ENCODE measurements around the gene ZIC4. TPM values are rescaled to one million over a fixed set of nuclear protein-coding genes. Genes with fewer than 3 reads are reported as not detected.

Gene ZIC4
- total and polyA plus RNA-seq, 7 donors, result not detected

GRCh38 chr3:147410116-147410525 is 3.8 kb upstream of the ZIC4 start:
- TF ChIP-seq POLR2A (IDR thresholded peaks at IDR 0.05) (no peak), CTCF (IDR thresholded peaks at IDR 0.05) (no peak), POLR2AphosphoS5 (IDR thresholded peaks at IDR 0.05) (no peak)

GRCh38 chr3:147409143-147410115 is 3.1 kb upstream of the ZIC4 start, which contains the start of gene ZIC1:
Gene ZIC1, plus strand, starts transcription at chr3:147409365. Its CDS starts 748 bp downstream, at chr3:147410113.
- Histone ChIP-seq H3K4me3 (peak within 1 kb of the TSS in 3 of 4 donors; percentile 9 to 24 (median 13)), H3K9me3 (no peaks in the 10 kb centered on the region), H3K4me1 (peaks cover 0 to 43% (median 40%) of the 10 kb centered on the region in 4 donors), H3K27ac (no peak within 1 kb of the TSS), H3K27me3 (peaks cover 78 to 100% (median 100%) of the 10 kb centered on the region in 3 donors), H3K36me3 (no peaks in the 10 kb centered on the region)
- DNase-seq, result no peak
- intact Hi-C loops (cut with DNase I), result loop anchor here (5.0 to 10.0 kb wide), 2 partner anchors 32 to 665 kb away; no protein-coding TSS in a partner anchor
- WGBS, 2 donors, result 11 to 28% methylated on average over 80 of the region's 80 CpGs
- TF ChIP-seq EP300 (IDR thresholded peaks at IDR 0.05) (no peak), POLR2AphosphoS5 (IDR thresholded peaks at IDR 0.05) (peak in 1 of 4 donors; percentile 1)

More at GRCh38 chr3:147410116-147410525, 3.8 kb upstream of the ZIC4 start:
- intact Hi-C loops (cut with DNase I), result loop anchor here (5.0 to 10.0 kb wide), 2 partner anchors 33 to 665 kb away; no protein-coding TSS in a partner anchor
- H3K4me3 ChIP-seq, result peak overlapping the region in 3 of 4 donors; percentile 9 to 24 (median 13)
- peaks cover 0 to 43% (median 40%) of the 10 kb centered on the region in 4 donors for H3K4me1 ChIP-seq
- no peaks in the 10 kb centered on the region for H3K36me3 ChIP-seq
- WGBS, 2 donors, result 6 to 24% methylated on average over 52 of the region's 52 CpGs
- H3K27me3 ChIP-seq, result peaks cover 78 to 100% (median 100%) of the 10 kb centered on the region in 3 donors
- DNase-seq, result no peak
- H3K9me3 ChIP-seq, result peaks cover 0 to 4% (median under 1%) of the 10 kb centered on the region in 4 donors
- H3K27ac ChIP-seq, result no peak overlapping the region

GRCh38 chr3:147408188-147409100 is 2.1 kb upstream of the ZIC4 start:
- TF ChIP-seq POLR2A (IDR thresholded peaks at IDR 0.05) (no peak), POLR2AphosphoS5 (IDR thresholded peaks at IDR 0.05) (peak in 1 of 4 donors; percentile 2)
- Histone ChIP-seq H3K27me3 (peaks cover 75 to 100% (median 98%) of the 10 kb centered on the region in 3 donors), H3K4me1 (peaks cover 0 to 40% (median 37%) of the 10 kb centered on the region in 4 donors), H3K9me3 (peaks cover 0 to 3% (median 0%) of the 10 kb centered on the region in 4 donors), H3K36me3 (no peaks in the 10 kb centered on the region), H3K27ac (no peak overlapping the region), H3K4me3 (no peak overlapping the region)
- intact Hi-C loops (cut with DNase I), result no loop called here
- DNase-seq, result no peak
- 9 to 25% methylated on average over 28 of the region's 28 CpGs for WGBS, 2 donors

GRCh38 chr3:147407498-147408187 is 1.3 kb upstream of the ZIC4 start:
- Histone ChIP-seq H3K27me3 (peaks cover 67 to 100% (median 97%) of the 10 kb centered on the region in 3 donors), H3K4me1 (peaks cover 0 to 33% (median 31%) of the 10 kb centered on the region in 4 donors), H3K36me3 (no peaks in the 10 kb centered on the region), H3K4me3 (no peak overlapping the region), H3K9me3 (peaks cover 0 to 3% (median 0%) of the 10 kb centered on the region in 4 donors), H3K27ac (no peak overlapping the region)
- no peak for DNase-seq
- WGBS, 2 donors, result 14 to 24% methylated on average over 27 of the region's 27 CpGs
- no peak for TF ChIP-seq POLR2A (IDR thresholded peaks at IDR 0.05)
- TF ChIP-seq EP300 (IDR thresholded peaks at IDR 0.05), result no peak
- no peak for TF ChIP-seq POLR2AphosphoS5 (IDR thresholded peaks at IDR 0.05)
- intact Hi-C loops (cut with DNase I), result no loop called here

- H3K9me3 ChIP-seq, result peaks cover 0 to 3% (median 0%) of the 10 kb centered on the region in 4 donors
- H3K27ac ChIP-seq, result no peak overlapping the region
- no peak for DNase-seq
- H3K4me3 ChIP-seq, result no peak overlapping the region
- peaks cover 0 to 33% (median 29%) of the 10 kb centered on the region in 4 donors for H3K4me1 ChIP-seq
- intact Hi-C loops (cut with DNase I), result no loop called here
- H3K27me3 ChIP-seq, result peaks cover 62 to 100% (median 97%) of the 10 kb centered on the region in 3 donors
- no peaks in the 10 kb centered on the region for H3K36me3 ChIP-seq
- 5 to 10% methylated on average over 17 of the region's 17 CpGs for WGBS, 2 donors
- TF ChIP-seq POLR2AphosphoS5 (IDR thresholded peaks at IDR 0.05) (no peak), CTCF (IDR thresholded peaks at IDR 0.05) (no peak), EP300 (IDR thresholded peaks at IDR 0.05) (no peak), POLR2A (IDR thresholded peaks at IDR 0.05) (no peak)
These were observed 763 bp upstream of the ZIC4 start for GRCh38 chr3:147407114-147407497.

Measured in sigmoid colon (tissue), 7 donors.